H1 (cell line): ENCODE data around the gene SLC30A3. TPM values are rescaled to one million over a fixed set of nuclear protein-coding genes. Genes with fewer than 3 reads are reported as not detected.
A peak's percentile ranks its signal among the peaks of the same experiment; 100 is the strongest.

Experiments
- CHD1 ChIP-seq: IDR thresholded peaks from 2 replicates; pipeline ENCODE4 v1.6.1; 2012; ENCODE audit warnings: low read depth, low read length, improper control_type of control experiment
- CHD2 ChIP-seq: IDR thresholded peaks from 2 replicates; pipeline ENCODE4 v1.6.1; 2012; ENCODE audit warnings: low read length, improper control_type of control experiment
- CTBP2 ChIP-seq: IDR thresholded peaks from 2 replicates; pipeline ENCODE4 v1.7.0; 2011; ENCODE audit warnings: borderline replicate concordance, mild to moderate bottlenecking, moderate library complexity, mixed read lengths, low read length; ENCODE audit not compliant: insufficient read depth, insufficient read length
- FOSL1 ChIP-seq: IDR thresholded peaks from 2 replicates; pipeline ENCODE4 v1.6.1; 2011; ENCODE audit warnings: mild to moderate bottlenecking, low read depth, low read length, moderate library complexity; ENCODE audit not compliant: insufficient read depth
- KDM4A ChIP-seq: IDR thresholded peaks from one replicate; pipeline ENCODE4 v1.7.1; 2012; ENCODE audit warnings: low read depth, mild to moderate bottlenecking, moderate library complexity, low read length, inconsistent platforms; ENCODE audit not compliant: severe bottlenecking
- SIX5 ChIP-seq: IDR thresholded peaks from 2 replicates; pipeline ENCODE4 v1.6.1; 2011; ENCODE audit warnings: mild to moderate bottlenecking, low read depth, low read length
- TAF1 ChIP-seq: IDR thresholded peaks from 2 replicates; pipeline ENCODE4 v1.6.1; 2011; ENCODE audit warnings: mild to moderate bottlenecking, low read depth, low read length
- YY1 ChIP-seq: IDR thresholded peaks from 2 replicates; pipeline ENCODE4 v1.6.1; 2011; ENCODE audit warnings: low read depth, mild to moderate bottlenecking, low read length
- polyA plus RNA-seq, 7 experiments: library from polyadenylated mRNA; depleted of rRNA in 3 of 7; stranded (reverse) in 5 of 7; unstranded in 2 of 7; fragments of >200 nt in 5 of 7; fragments of 200-250 nt in 2 of 7; gene quantifications; 1 replicate in 5 of 7; 2 replicates in 1 of 7; 4 replicates in 1 of 7; pipeline versions ENCODE4 v1.2.1 to v1.2.3, GENCODE V29; 2011 to 2013; ENCODE audit warnings: missing spikeins in 2 of 7, mixed read lengths in 2 of 7
- total RNA-seq: library from RNA; stranded (reverse); fragmentation: NEBNext Ultra II Directional; extraction: Animal tissue kit (Norgen Biotek cat#: 25700); gene quantifications from 2 replicates; pipeline ENCODE4 v1.2.1, GENCODE V29; 2021
- TF ChIP-seq, protein P1 (sequence below): fragments of 300-600 bp; sonication (generic); IDR thresholded peaks from 2 replicates; pipeline ENCODE4 v1.7.1; 2012; ENCODE audit warnings: low read length, moderate library complexity, mild to moderate bottlenecking, inconsistent platforms; ENCODE audit not compliant: insufficient replicate concordance
- TF ChIP-seq, protein P2 (sequence below): IDR thresholded peaks from 2 replicates; pipeline ENCODE4 v1.6.1; 2012; ENCODE audit warnings: inconsistent platforms

The SLC30A3 gene
- total and polyA plus RNA-seq, 2 of the 8 experiments (the other 6 are each of a cell fraction or from before 2014, with no cell fraction given): 15.2 to 30.7 TPM

DNA sequence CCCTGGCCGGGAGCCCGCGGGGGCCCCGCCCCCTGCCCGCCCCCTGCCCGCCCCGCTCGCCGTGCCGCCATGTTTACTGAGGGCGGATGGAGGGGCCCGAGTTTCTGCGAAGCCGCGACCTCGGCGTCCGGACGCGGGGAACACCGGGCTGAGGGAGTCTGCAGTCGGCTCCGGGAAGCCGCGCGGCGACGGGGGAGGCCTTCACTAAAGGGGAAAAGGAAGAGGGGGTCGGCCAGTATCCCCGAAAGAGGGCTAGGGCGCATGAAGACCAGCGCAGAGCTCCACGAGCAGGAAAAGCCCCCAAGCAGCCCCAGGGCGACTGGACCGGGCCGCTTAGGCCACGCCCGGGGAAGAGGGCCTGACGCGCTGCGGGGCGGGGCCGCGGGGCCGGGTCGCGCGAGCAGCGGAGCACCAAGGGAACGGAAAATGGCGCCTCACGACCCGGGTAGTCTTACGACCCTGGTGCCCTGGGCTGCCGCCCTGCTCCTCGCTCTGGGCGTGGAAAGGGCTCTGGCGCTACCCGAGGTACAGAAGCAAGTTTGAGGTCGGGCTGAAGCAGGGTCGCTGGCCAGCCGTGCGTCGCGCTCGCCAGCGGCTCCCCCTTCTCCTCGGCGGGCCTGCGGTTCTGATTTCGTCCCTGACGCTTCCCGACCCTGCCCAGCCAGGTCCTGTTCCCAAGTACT, 50.8 kb downstream of the SLC30A3 start, which contains the start of the genes ATRAID and SLC5A6 (continued):
- TF ChIP-seq, protein P1, sequence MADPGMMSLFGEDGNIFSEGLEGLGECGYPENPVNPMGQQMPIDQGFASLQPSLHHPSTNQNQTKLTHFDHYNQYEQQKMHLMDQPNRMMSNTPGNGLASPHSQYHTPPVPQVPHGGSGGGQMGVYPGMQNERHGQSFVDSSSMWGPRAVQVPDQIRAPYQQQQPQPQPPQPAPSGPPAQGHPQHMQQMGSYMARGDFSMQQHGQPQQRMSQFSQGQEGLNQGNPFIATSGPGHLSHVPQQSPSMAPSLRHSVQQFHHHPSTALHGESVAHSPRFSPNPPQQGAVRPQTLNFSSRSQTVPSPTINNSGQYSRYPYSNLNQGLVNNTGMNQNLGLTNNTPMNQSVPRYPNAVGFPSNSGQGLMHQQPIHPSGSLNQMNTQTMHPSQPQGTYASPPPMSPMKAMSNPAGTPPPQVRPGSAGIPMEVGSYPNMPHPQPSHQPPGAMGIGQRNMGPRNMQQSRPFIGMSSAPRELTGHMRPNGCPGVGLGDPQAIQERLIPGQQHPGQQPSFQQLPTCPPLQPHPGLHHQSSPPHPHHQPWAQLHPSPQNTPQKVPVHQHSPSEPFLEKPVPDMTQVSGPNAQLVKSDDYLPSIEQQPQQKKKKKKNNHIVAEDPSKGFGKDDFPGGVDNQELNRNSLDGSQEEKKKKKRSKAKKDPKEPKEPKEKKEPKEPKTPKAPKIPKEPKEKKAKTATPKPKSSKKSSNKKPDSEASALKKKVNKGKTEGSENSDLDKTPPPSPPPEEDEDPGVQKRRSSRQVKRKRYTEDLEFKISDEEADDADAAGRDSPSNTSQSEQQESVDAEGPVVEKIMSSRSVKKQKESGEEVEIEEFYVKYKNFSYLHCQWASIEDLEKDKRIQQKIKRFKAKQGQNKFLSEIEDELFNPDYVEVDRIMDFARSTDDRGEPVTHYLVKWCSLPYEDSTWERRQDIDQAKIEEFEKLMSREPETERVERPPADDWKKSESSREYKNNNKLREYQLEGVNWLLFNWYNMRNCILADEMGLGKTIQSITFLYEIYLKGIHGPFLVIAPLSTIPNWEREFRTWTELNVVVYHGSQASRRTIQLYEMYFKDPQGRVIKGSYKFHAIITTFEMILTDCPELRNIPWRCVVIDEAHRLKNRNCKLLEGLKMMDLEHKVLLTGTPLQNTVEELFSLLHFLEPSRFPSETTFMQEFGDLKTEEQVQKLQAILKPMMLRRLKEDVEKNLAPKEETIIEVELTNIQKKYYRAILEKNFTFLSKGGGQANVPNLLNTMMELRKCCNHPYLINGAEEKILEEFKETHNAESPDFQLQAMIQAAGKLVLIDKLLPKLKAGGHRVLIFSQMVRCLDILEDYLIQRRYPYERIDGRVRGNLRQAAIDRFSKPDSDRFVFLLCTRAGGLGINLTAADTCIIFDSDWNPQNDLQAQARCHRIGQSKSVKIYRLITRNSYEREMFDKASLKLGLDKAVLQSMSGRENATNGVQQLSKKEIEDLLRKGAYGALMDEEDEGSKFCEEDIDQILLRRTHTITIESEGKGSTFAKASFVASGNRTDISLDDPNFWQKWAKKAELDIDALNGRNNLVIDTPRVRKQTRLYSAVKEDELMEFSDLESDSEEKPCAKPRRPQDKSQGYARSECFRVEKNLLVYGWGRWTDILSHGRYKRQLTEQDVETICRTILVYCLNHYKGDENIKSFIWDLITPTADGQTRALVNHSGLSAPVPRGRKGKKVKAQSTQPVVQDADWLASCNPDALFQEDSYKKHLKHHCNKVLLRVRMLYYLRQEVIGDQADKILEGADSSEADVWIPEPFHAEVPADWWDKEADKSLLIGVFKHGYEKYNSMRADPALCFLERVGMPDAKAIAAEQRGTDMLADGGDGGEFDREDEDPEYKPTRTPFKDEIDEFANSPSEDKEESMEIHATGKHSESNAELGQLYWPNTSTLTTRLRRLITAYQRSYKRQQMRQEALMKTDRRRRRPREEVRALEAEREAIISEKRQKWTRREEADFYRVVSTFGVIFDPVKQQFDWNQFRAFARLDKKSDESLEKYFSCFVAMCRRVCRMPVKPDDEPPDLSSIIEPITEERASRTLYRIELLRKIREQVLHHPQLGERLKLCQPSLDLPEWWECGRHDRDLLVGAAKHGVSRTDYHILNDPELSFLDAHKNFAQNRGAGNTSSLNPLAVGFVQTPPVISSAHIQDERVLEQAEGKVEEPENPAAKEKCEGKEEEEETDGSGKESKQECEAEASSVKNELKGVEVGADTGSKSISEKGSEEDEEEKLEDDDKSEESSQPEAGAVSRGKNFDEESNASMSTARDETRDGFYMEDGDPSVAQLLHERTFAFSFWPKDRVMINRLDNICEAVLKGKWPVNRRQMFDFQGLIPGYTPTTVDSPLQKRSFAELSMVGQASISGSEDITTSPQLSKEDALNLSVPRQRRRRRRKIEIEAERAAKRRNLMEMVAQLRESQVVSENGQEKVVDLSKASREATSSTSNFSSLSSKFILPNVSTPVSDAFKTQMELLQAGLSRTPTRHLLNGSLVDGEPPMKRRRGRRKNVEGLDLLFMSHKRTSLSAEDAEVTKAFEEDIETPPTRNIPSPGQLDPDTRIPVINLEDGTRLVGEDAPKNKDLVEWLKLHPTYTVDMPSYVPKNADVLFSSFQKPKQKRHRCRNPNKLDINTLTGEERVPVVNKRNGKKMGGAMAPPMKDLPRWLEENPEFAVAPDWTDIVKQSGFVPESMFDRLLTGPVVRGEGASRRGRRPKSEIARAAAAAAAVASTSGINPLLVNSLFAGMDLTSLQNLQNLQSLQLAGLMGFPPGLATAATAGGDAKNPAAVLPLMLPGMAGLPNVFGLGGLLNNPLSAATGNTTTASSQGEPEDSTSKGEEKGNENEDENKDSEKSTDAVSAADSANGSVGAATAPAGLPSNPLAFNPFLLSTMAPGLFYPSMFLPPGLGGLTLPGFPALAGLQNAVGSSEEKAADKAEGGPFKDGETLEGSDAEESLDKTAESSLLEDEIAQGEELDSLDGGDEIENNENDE: no peak
- peak; percentile 89 for TF ChIP-seq YY1
- TF ChIP-seq CHD2: no peak
- TF ChIP-seq CHD1: no peak
- peak; percentile 93 for TF ChIP-seq TAF1
- TF ChIP-seq, protein P2, sequence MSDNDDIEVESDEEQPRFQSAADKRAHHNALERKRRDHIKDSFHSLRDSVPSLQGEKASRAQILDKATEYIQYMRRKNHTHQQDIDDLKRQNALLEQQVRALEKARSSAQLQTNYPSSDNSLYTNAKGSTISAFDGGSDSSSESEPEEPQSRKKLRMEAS: no peak
- TF ChIP-seq SIX5: no peak
- TF ChIP-seq FOSL1: no peak
- TF ChIP-seq CTBP2: no peak
- peak; percentile 24 for TF ChIP-seq KDM4A
